Cardiac muscle cell (in vitro differentiated cells and primary cell): ENCODE measurements around the gene CRACR2A. TPM values are rescaled to one million over a fixed set of nuclear protein-coding genes. Genes with fewer than 3 reads are reported as not detected.

Experiments used
- DNase-seq, 2 donors: peaks; one replicate each; pipeline versions ENCODE4 v3.0.0 to v3.0.0-alpha.2; 2010 to 2017; ENCODE audit warnings: low read depth in 1 of 2, low spot score in 1 of 2
- H3K27ac ChIP-seq: fragments of 200-600 bp; sonication (generic); 2 replicates; pipeline ENCODE4 v1.5.1; 2016
- H3K27me3 ChIP-seq: fragments of 200-600 bp; sonication (generic); 2 replicates; pipeline ENCODE4 v1.6.0; 2016; ENCODE audit warnings: control low read depth
- H3K36me3 ChIP-seq: fragments of 200-600 bp; sonication (generic); 2 replicates; pipeline ENCODE4 v1.5.1; 2016; ENCODE audit warnings: control low read depth
- H3K4me1 ChIP-seq: fragments of 200-600 bp; sonication (generic); 2 replicates; pipeline ENCODE4 v1.8.1; 2017; ENCODE audit warnings: low read depth, mild to moderate bottlenecking, mixed run types
- H3K4me3 ChIP-seq: fragments of 200-600 bp; sonication (generic); 2 replicates; pipeline ENCODE4 v1.5.1; 2016; ENCODE audit warnings: mild to moderate bottlenecking
- H3K9me3 ChIP-seq: fragments of 200-600 bp; sonication (generic); 2 replicates; pipeline ENCODE4 v1.5.1; 2017; ENCODE audit warnings: low read depth, mild to moderate bottlenecking, control low read depth
- polyA plus RNA-seq: library from polyadenylated mRNA; unstranded; fragments of >200 nt; fragmentation: Nextera tagmentation; extraction: Ambion mirVana; gene quantifications from 2 replicates; pipeline ENCODE4 v1.2.1, GENCODE V29; 2016
- total RNA-seq: library from RNA; depleted of rRNA; stranded (reverse); fragments of >200 nt; gene quantifications from 2 replicates; pipeline ENCODE4 v1.2.3, GENCODE V29; 2016
- TF ChIP-seq, protein P1 (sequence below): IDR thresholded peaks from 2 replicates; pipeline ENCODE4 v1.5.1; 2012; ENCODE audit warnings: low read depth, mild to moderate bottlenecking, low read length

CRACR2A gene
- total and polyA plus RNA-seq, 2 experiments from 2014 or later = 1.3 TPM; not detected in 1

DNA sequence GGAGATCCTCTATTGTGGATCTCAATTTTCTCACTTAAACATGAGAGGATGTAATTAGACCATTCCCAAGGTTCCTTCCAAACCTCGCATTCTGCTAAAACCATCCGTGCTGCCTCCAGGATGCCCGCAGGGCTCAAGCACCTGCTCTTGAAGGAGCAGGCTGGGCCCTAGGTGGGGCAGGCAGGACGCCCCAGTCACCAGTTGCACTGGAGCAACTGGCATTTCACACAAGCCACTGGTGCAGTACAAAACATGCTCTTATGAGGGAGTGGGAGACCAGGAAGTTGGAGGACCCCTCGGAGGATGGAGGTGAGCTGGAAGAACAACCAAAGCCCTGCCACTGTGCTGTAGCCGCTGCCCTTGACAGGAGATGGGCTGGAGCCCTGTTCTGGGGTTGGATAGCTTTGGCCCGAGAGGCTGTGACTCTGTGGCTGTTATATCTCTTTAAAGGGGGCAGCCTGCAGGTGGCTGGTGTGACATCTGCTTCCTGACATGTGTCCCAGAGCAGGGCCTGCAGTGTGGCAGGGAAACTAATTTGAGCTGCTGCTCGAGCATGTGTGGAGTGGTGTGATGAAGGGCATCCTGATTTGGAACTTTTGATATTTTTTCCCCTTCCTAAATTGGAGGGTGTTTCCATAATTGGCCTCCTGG lies 122.2 kb downstream of the CRACR2A start:
- peaks cover 28% of the 10 kb centered on the region for H3K4me1 ChIP-seq
- no peaks in the 10 kb centered on the region for H3K9me3 ChIP-seq
- H3K4me3 ChIP-seq = no peak overlapping the region
- TF ChIP-seq, protein P1, sequence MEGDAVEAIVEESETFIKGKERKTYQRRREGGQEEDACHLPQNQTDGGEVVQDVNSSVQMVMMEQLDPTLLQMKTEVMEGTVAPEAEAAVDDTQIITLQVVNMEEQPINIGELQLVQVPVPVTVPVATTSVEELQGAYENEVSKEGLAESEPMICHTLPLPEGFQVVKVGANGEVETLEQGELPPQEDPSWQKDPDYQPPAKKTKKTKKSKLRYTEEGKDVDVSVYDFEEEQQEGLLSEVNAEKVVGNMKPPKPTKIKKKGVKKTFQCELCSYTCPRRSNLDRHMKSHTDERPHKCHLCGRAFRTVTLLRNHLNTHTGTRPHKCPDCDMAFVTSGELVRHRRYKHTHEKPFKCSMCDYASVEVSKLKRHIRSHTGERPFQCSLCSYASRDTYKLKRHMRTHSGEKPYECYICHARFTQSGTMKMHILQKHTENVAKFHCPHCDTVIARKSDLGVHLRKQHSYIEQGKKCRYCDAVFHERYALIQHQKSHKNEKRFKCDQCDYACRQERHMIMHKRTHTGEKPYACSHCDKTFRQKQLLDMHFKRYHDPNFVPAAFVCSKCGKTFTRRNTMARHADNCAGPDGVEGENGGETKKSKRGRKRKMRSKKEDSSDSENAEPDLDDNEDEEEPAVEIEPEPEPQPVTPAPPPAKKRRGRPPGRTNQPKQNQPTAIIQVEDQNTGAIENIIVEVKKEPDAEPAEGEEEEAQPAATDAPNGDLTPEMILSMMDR = no peak
- H3K27ac ChIP-seq = no peak overlapping the region
- DNase-seq = no peak
- no peaks in the 10 kb centered on the region for H3K36me3 ChIP-seq
- no peaks in the 10 kb centered on the region for H3K27me3 ChIP-seq

DNA sequence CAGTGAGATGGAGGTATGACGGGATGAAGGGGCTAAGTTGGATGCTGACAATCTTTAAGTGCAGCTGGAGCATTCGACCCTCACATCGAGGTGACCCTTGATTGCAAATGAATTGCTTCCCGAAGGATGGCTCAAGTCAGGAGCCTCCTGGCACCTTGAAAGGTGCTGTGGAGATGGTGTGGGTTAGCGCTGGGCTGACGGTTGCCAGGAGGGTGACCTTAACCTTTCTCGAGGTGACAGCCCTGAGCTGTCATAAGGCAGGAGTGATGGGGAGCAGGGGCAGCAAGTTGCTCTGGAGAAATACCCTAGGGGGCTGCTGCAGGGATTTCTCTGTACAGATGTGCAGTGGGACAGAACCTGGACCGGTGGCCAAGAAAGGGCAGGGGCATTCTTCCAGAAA lies 122.8 kb downstream of the CRACR2A start:
- H3K27ac ChIP-seq = no peak overlapping the region
- H3K36me3 ChIP-seq = no peaks in the 10 kb centered on the region
- H3K9me3 ChIP-seq = no peaks in the 10 kb centered on the region
- peaks cover 28% of the 10 kb centered on the region for H3K4me1 ChIP-seq
- H3K4me3 ChIP-seq = no peak overlapping the region
- H3K27me3 ChIP-seq = no peaks in the 10 kb centered on the region
- TF ChIP-seq, protein P1 = no peak
- no peak for DNase-seq

DNA sequence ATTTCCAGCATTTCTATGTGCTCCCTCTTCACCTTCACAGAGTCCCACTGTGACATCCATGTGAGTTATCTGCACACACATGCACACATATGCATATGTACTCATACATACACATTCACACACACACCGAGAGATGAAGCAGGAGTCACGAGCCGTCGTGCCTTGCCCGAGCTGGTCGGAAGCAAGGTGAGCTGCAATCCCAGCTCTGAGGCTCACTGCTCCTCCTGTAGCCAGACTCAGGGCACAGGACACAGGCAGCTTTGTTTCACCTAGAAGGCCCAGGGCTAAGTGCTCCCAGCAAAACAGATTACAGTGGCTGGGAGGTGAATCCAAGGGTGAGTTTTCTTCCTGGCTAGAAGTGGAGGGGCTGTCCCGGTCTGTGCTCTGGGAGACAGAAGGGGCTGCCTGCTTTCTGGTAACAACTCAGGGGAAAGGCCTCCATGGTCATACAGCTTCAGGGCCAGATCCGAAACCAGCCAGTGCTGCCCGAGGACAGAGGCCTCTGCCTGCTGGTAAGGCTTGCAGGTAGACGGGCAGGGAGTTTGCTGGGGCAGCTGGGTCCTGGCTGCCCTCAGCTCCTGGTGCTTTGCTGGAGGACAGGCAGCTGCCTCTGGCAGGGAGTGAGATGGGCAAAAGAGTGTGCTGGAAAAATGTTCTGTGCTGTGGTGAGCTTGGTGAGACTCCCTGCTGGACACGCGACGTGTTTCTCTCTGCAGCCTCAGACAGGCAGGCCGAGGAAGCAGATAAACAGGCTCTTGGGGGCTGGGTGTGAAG lies 123.7 kb downstream of the CRACR2A start:
- Histone ChIP-seq H3K27ac (peak overlapping the region; percentile 76), H3K9me3 (no peaks in the 10 kb centered on the region), H3K27me3 (no peaks in the 10 kb centered on the region), H3K4me3 (no peak overlapping the region), H3K4me1 (peaks cover 28% of the 10 kb centered on the region), H3K36me3 (no peaks in the 10 kb centered on the region)
- DNase-seq = no peak
- TF ChIP-seq, protein P1 = no peak

DNA sequence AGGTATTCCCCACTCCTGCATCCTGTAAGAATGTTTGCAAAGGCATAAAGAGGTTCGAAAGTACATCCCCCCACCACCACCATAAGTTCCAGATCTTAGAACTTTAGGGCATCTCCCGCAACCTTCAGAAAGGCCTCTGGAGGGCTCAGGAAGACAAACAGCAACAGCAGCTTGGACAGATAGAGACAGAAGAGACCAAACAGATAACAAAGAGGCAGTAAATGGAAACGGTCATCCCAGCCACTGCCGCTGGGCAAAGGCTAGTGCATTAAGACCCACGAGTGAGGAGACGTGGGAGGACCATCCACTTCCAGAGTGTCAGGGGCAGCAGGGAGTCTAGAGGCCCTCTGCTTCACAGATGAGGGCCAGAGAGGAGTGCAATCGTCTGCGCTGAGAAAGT lies 124.3 kb downstream of the CRACR2A start:
- H3K27ac ChIP-seq = no peak overlapping the region
- no peaks in the 10 kb centered on the region for H3K27me3 ChIP-seq
- no peaks in the 10 kb centered on the region for H3K36me3 ChIP-seq
- DNase-seq = no peak
- peaks cover 28% of the 10 kb centered on the region for H3K4me1 ChIP-seq
- no peak overlapping the region for H3K4me3 ChIP-seq
- TF ChIP-seq, protein P1 = no peak
- H3K9me3 ChIP-seq = no peaks in the 10 kb centered on the region

DNA sequence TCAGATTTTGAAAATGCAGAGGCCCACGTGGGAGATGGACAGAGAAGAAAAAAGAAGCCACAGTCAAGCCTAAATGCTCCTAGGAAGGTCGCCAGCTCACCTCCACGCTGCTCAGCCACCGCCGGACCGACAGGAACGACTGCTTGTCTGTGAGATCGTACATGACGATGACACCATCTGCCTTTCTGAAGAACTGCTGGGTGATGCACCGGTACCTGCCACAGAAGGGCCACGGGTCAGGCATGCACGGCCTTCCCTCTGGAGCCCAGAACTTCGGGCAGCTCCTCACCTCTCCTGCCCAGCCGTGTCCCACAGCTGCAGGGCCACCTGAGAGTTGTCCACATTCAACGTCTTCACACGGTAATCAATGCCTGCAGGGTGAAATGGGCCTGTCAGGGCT lies 125.6 kb downstream of the CRACR2A start:
- Histone ChIP-seq H3K27me3 (no peaks in the 10 kb centered on the region), H3K36me3 (no peaks in the 10 kb centered on the region), H3K4me3 (no peak overlapping the region), H3K9me3 (no peaks in the 10 kb centered on the region), H3K27ac (no peak overlapping the region), H3K4me1 (peaks cover 34% of the 10 kb centered on the region)
- TF ChIP-seq, protein P1 = no peak
- DNase-seq = no peak
